Measurements from ENCODE around the gene RALB. TPM values are rescaled to one million over a fixed set of nuclear protein-coding genes. Genes with fewer than 3 reads are reported as not detected.

RALB gene
- polyA plus RNA-seq, 1 of the 3 experiments (the other 2 are of a cell fraction), result 37.2 TPM

DNA sequence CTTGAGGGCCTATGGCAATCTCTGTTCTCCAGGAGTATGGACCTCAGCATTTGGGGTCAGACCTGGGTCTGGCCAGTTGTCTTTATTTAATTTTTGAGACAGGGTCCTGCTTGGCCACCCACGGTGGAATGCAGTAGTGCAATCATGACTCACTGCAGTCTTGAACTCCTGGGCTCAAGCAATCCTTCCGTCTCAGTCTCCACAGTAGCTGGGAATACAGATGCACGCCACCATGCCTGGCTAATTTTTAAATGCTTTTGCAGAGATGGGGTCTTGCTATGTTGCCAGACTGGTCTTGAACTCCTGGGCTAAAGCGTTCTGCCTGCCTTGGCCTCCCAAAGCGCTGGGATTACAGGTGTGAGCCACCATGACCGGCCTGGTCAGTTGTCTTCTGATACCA is 46.9 kb downstream of the RALB start:
- Histone ChIP-seq H4K20me1 (ENCODE audit: insufficient read depth) (0 out of 2 replicates have a peak, but pooled peaks cover 7% of the 10 kb centered on the region), H3K79me2 (ENCODE audit: insufficient read depth) (no peaks in the 10 kb centered on the region), H3F3A (replicated peaks; ENCODE audit: insufficient read depth) (no peaks in the 10 kb centered on the region), H3K9me3 (no peaks in the 10 kb centered on the region), H3K4me3 (ENCODE audit: low read depth in 2 of 2, low read length in 1 of 2) (no peak overlapping the region), H3K27me3 (ENCODE audit: insufficient read depth) (no peaks in the 10 kb centered on the region), H3K9ac (no peak overlapping the region), H2AFZ (ENCODE audit: low read depth) (no peak overlapping the region), H3K9me2 (no peaks in the 10 kb centered on the region), H3K4me1 (ENCODE audit: control insufficient read depth in 1 of 2, insufficient read depth in 2 of 2, low read depth in 1 of 2, low read length in 1 of 2) (no peaks in the 10 kb centered on the region), H3K36me3 (replicated peaks in 1 of 2; ENCODE audit: control insufficient read depth in 1 of 2, insufficient read depth in 2 of 2, low read length in 1 of 2) (peaks cover 21 to 29% of the 10 kb centered on the region in 2 experiments), H3K4me2 (no peak overlapping the region), H3K27ac (ENCODE audit: low read depth in 2 of 2, low read length in 1 of 2) (no peak overlapping the region)
- ChIA-PET POLR2A (no interaction called here), CTCF (interaction anchor here (1.7 to 2.1 kb wide), 2 partner anchors 14 to 16 kb away, joined by 6 to 12 read pairs; no protein-coding TSS in a partner anchor)
- DNase-seq, result no peak
- TF ChIP-seq EZH2phosphoT487 (IDR thresholded peaks at IDR 0.05; ENCODE audit: borderline replicate concordance, low read depth) (no peak), JUND (IDR thresholded peaks at IDR 0.05) (no peak), RXRA (IDR thresholded peaks at IDR 0.05; ENCODE audit: borderline replicate concordance, low read depth) (no peak), FOSL2 (IDR thresholded peaks at IDR 0.05; ENCODE audit: borderline replicate concordance, low read depth) (no peak), FOXJ3 (CRISPR knock-in tag; IDR thresholded peaks at IDR 0.05) (no peak), NFIC (IDR thresholded peaks at IDR 0.05; ENCODE audit: borderline replicate concordance) (no peak), FOXM1 (IDR thresholded peaks at IDR 0.05; ENCODE audit: low read depth) (no peak), CHD2 (IDR thresholded peaks at IDR 0.05; ENCODE audit: low read length, partially characterized antibody) (no peak), TEAD4 (IDR thresholded peaks at IDR 0.05; ENCODE audit: borderline replicate concordance, insufficient read depth) (no peak), ELF1 (IDR thresholded peaks at IDR 0.05) (no peak), RCOR1 (IDR thresholded peaks at IDR 0.05; ENCODE audit: low read length) (no peak), RAD21 (IDR thresholded peaks at IDR 0.05; ENCODE audit: low read length) (no peak), NRF1 (IDR thresholded peaks at IDR 0.05; ENCODE audit: low read depth, low read length) (no peak), RFX5 (IDR thresholded peaks at IDR 0.05; ENCODE audit: low read length) (no peak), TAF1 (IDR thresholded peaks at IDR 0.05; ENCODE audit: borderline replicate concordance, low read depth, low read length) (no peak)
- TF ChIP-seq, protein P1, sequence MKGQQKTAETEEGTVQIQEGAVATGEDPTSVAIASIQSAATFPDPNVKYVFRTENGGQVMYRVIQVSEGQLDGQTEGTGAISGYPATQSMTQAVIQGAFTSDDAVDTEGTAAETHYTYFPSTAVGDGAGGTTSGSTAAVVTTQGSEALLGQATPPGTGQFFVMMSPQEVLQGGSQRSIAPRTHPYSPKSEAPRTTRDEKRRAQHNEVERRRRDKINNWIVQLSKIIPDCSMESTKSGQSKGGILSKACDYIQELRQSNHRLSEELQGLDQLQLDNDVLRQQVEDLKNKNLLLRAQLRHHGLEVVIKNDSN (IDR thresholded peaks at IDR 0.05; ENCODE audit: borderline replicate concordance, low read depth), result no peak
- TF ChIP-seq, protein P2, sequence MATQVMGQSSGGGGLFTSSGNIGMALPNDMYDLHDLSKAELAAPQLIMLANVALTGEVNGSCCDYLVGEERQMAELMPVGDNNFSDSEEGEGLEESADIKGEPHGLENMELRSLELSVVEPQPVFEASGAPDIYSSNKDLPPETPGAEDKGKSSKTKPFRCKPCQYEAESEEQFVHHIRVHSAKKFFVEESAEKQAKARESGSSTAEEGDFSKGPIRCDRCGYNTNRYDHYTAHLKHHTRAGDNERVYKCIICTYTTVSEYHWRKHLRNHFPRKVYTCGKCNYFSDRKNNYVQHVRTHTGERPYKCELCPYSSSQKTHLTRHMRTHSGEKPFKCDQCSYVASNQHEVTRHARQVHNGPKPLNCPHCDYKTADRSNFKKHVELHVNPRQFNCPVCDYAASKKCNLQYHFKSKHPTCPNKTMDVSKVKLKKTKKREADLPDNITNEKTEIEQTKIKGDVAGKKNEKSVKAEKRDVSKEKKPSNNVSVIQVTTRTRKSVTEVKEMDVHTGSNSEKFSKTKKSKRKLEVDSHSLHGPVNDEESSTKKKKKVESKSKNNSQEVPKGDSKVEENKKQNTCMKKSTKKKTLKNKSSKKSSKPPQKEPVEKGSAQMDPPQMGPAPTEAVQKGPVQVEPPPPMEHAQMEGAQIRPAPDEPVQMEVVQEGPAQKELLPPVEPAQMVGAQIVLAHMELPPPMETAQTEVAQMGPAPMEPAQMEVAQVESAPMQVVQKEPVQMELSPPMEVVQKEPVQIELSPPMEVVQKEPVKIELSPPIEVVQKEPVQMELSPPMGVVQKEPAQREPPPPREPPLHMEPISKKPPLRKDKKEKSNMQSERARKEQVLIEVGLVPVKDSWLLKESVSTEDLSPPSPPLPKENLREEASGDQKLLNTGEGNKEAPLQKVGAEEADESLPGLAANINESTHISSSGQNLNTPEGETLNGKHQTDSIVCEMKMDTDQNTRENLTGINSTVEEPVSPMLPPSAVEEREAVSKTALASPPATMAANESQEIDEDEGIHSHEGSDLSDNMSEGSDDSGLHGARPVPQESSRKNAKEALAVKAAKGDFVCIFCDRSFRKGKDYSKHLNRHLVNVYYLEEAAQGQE (IDR thresholded peaks at IDR 0.05; ENCODE audit: low read depth, low read length), result no peak
- TF ChIP-seq, protein P3, sequence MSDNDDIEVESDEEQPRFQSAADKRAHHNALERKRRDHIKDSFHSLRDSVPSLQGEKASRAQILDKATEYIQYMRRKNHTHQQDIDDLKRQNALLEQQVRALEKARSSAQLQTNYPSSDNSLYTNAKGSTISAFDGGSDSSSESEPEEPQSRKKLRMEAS (IDR thresholded peaks at IDR 0.05; ENCODE audit: low read depth), result no peak
- 94% methylated on average over 6 of the region's 6 CpGs for WGBS (ENCODE audit: low lambda C conversion rate)

Data from SK-N-SH (cell line).